ENCODE results near the gene NFATC1.
"Not testable (repeated sequence)": the region's sequence is repeated elsewhere in the genome, so short reads cannot be mapped to it uniquely, and the experiment has no call there.

Gene NFATC1

GRCh38 chr18:79375441-79376154, 20.1 kb upstream of the NFATC1 start:
- DNase-seq (ENCODE audit: low spot score), result no peak

- not testable (repeated sequence) for DNase-seq (ENCODE audit: low spot score)
These were observed 19.1 kb upstream of the NFATC1 start for GRCh38 chr18:79376661-79377060.

GRCh38 chr18:79377187-79377891, 18.4 kb upstream of the NFATC1 start:
- no peak for DNase-seq (ENCODE audit: low spot score)

GRCh38 chr18:79378536-79379250, 17.0 kb upstream of the NFATC1 start:
- DNase-seq (ENCODE audit: low spot score), result peak; percentile 68

GRCh38 chr18:79379251-79379905, 16.4 kb upstream of the NFATC1 start:
- no peak for DNase-seq (ENCODE audit: low spot score)

- DNase-seq (ENCODE audit: low spot score), result no peak
These were observed 15.6 kb upstream of the NFATC1 start for GRCh38 chr18:79379931-79380815.

GRCh38 chr18:79380816-79381806, 14.6 kb upstream of the NFATC1 start:
- peak; percentile 65 for DNase-seq (ENCODE audit: low spot score)

- DNase-seq (ENCODE audit: low spot score), result no peak
These were observed 13.9 kb upstream of the NFATC1 start for GRCh38 chr18:79381811-79382311.

- no peak for DNase-seq (ENCODE audit: low spot score)
These were observed 12.9 kb upstream of the NFATC1 start for GRCh38 chr18:79382681-79383387.

GRCh38 chr18:79383388-79384056, 12.2 kb upstream of the NFATC1 start:
- DNase-seq (ENCODE audit: low spot score), result no peak

GRCh38 chr18:79384151-79384807, 11.5 kb upstream of the NFATC1 start:
- DNase-seq (ENCODE audit: low spot score), result no peak

GRCh38 chr18:79384834-79385233, 10.9 kb upstream of the NFATC1 start:
- no peak for DNase-seq (ENCODE audit: low spot score)

GRCh38 chr18:79385326-79385707, 10.4 kb upstream of the NFATC1 start:
- no peak for DNase-seq (ENCODE audit: low spot score)

GRCh38 chr18:79385708-79386341, 9.9 kb upstream of the NFATC1 start:
- DNase-seq (ENCODE audit: low spot score), result no peak

GRCh38 chr18:79386547-79386946, 9.2 kb upstream of the NFATC1 start:
- no peak for DNase-seq (ENCODE audit: low spot score)

GRCh38 chr18:79387214-79387613, 8.5 kb upstream of the NFATC1 start:
- DNase-seq (ENCODE audit: low spot score), result no peak

- no peak for DNase-seq (ENCODE audit: low spot score)
These were observed 8.1 kb upstream of the NFATC1 start for GRCh38 chr18:79387615-79388014.

- no peak for DNase-seq (ENCODE audit: low spot score)
These were observed 7.7 kb upstream of the NFATC1 start for GRCh38 chr18:79388043-79388442.

All from globus pallidus (tissue), 1 donor.